GM12865 (cell line): Measurements from ENCODE around the gene ANGPTL2.

Experiments used
- DNase-seq: peaks from one replicate; pipeline ENCODE4 v3.0.0; 2010; ENCODE audit warnings: low read depth
- H3K4me3 ChIP-seq: 2 replicates; pipeline ENCODE4 v1.5.1; 2011; ENCODE audit warnings: mild to moderate bottlenecking, low read depth, low read length, control low read depth
- CTCF ChIP-seq: IDR thresholded peaks from 2 replicates; pipeline ENCODE4 v1.5.1; 2011; ENCODE audit warnings: low read length, control low read depth, low read depth, inconsistent platforms; ENCODE audit not compliant: insufficient read depth; ENCODE audit errors: missing control alignments

Gene ANGPTL2

GRCh38 chr9:127102788-127103187 lies 19.6 kb downstream of the ANGPTL2 start:
- no peak overlapping the region for H3K4me3 ChIP-seq
- TF ChIP-seq CTCF, result no peak
- no peak for DNase-seq

GRCh38 chr9:127102176-127102575 lies 20.3 kb downstream of the ANGPTL2 start:
- no peak for DNase-seq
- no peak overlapping the region for H3K4me3 ChIP-seq
- TF ChIP-seq CTCF, result no peak

GRCh38 chr9:127099664-127100063 lies 22.8 kb downstream of the ANGPTL2 start:
- no peak for DNase-seq
- H3K4me3 ChIP-seq, result no peak overlapping the region
- no peak for TF ChIP-seq CTCF

GRCh38 chr9:127098916-127099553 lies 23.4 kb downstream of the ANGPTL2 start:
- TF ChIP-seq CTCF, result no peak
- H3K4me3 ChIP-seq, result no peak overlapping the region
- no peak for DNase-seq

- H3K4me3 ChIP-seq, result no peak overlapping the region
- no peak for DNase-seq
- TF ChIP-seq CTCF, result no peak
These were observed 24.8 kb downstream of the ANGPTL2 start for GRCh38 chr9:127097683-127098082.

- no peak for DNase-seq
- no peak for TF ChIP-seq CTCF
- H3K4me3 ChIP-seq, result no peak overlapping the region
These were observed 26.2 kb downstream of the ANGPTL2 start for GRCh38 chr9:127096208-127096607.

- no peak overlapping the region for H3K4me3 ChIP-seq
- no peak for DNase-seq
- no peak for TF ChIP-seq CTCF
These were observed 27.0 kb downstream of the ANGPTL2 start for GRCh38 chr9:127095411-127095810.
